HG02970 (cell line): ENCODE data around the gene VWA8.
"Not testable (repeated sequence)": the region's sequence is repeated elsewhere in the genome, so short reads cannot be mapped to it uniquely, and the experiment has no call there.

ENCODE experiments used
- ATAC-seq: cut with Tn5 transposase; IDR thresholded peaks from one replicate; pipeline ENCODE4 v1.9.1; 2021; ENCODE audit warnings: mild to moderate bottlenecking, moderate library complexity, moderate number of reproducible peaks; ENCODE audit not compliant: unreplicated experiment, low FRiP score

VWA8 gene

GRCh38 chr13:41812237-41812636, 148.7 kb downstream of the VWA8 start:
- ATAC-seq, result no peak

- ATAC-seq, result no peak
Measured at GRCh38 chr13:41811588-41812021, 149.3 kb downstream of the VWA8 start.

- ATAC-seq, result no peak
Measured at GRCh38 chr13:41809962-41810361, 150.9 kb downstream of the VWA8 start.

DNA sequence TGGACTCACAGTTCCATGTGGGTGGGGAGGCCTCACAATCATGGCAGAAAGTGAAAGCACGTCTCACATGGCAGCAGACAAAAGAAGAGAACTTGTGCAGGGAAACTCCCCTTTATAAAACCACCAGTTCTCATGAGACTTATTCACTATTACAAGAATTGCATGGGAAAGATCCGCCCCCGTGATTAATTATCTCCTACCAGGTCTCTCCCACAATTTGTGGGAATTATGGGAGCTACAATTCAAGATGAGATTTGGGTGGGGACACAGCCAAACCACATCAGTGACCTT, 157.5 kb downstream of the VWA8 start:
- ATAC-seq, result not testable (repeated sequence)

DNA sequence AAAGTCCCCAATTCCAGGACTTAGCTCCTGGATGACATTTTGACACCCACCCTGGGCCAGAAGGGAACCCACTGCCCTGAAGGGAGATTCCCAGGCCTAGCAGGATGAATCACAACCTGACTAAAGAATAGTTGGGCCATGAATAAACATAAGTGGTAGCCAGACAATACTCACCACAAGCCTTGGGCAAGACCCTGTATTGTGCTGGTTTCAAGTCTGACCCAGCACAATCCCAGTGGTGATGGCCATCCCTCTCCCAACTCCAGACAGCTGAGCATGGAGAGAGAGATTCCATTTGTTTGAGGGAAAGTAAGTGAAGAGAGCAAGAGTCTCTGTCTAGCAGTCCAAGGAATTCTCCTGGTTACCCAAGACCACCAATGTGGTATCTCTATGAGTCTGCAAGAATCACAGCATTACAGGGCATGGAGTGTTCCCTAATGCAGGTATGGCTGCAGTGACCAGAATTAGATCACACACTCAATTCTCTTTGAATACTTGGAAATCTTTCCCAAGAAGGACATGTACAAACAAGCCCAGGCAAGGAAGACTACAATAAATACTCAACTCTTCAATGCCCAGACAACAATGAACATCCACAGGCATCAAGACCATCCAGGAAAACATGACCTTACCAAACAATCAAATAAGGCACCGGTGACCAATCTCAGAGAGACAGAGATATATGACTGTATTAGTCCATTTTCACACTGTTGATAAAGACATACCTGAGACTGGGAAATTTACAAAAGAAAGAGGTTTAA, 158.0 kb downstream of the VWA8 start:
- no peak for ATAC-seq

DNA sequence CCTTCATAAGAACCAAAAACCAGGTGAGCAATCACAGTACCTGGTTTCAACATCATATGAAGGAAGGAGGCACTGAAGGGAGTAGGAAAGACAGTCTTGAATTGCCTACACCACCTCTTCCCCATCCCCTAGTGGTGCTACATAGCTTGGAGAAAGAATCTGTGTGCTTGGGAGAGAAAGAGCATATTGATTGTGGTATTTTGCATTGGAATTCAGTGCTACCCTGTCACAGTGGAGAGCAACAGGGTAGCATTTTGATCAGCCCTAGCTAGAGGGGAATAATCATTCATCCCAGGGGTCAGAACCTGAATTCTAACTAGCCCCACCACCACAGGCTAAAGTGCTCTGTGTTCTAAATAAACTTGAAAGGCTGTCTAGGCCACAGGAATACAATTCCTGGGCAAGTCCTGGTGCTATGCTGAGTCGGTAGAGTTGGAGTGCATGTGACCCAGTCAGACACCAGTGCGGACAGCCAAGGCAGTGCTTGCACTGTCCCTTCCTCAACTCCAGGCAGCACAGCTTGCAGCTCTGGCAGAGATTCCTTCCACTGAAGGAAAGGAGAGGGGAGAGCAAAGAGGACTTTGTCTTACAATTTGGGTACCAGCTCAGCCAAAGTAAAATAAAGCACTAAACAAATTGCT, 158.7 kb downstream of the VWA8 start:
- no peak for ATAC-seq

DNA sequence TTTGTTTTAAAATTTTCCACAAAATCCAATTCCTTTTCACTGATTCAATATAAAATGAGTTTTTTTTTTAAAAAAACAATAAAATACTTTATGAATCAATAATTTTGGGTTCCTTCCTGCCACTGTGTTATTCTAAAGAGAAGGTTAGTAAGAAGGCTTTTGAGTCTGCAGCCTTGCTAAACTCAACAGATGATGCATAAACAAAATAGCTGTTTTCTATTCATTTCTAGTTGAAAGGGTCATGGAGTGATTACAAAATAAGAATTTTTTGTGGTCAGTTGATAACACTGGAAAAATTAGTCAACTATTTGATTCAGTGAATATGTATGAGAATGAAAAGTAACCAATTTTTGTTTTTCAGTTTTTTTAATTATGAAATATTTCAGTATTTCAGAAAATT, 169.9 kb downstream of the VWA8 start:
- ATAC-seq, result no peak

DNA sequence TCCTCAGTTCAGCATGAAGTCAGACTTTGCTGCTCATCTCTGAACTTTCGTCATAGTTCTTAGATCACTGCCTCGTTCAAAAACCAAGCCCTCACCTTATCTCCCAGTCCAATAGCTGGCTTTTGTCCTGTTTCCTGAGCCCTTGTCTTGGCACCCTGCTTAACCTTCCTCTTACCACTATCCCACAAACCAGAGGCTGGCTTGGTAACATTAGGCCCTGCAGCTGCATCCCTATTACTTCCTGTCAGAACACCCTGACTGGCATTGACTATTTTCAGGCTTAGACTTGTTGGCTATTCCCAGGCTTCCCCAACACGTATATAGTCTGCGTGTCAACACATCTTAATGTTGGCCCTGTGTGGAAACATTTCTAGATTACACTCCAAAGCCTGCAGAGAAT, 172.4 kb downstream of the VWA8 start:
- ATAC-seq, result no peak

GRCh38 chr13:41785402-41786172, 175.3 kb downstream of the VWA8 start:
- no peak for ATAC-seq

- ATAC-seq, result no peak
Measured at GRCh38 chr13:41782086-41782485, 178.8 kb downstream of the VWA8 start.

DNA sequence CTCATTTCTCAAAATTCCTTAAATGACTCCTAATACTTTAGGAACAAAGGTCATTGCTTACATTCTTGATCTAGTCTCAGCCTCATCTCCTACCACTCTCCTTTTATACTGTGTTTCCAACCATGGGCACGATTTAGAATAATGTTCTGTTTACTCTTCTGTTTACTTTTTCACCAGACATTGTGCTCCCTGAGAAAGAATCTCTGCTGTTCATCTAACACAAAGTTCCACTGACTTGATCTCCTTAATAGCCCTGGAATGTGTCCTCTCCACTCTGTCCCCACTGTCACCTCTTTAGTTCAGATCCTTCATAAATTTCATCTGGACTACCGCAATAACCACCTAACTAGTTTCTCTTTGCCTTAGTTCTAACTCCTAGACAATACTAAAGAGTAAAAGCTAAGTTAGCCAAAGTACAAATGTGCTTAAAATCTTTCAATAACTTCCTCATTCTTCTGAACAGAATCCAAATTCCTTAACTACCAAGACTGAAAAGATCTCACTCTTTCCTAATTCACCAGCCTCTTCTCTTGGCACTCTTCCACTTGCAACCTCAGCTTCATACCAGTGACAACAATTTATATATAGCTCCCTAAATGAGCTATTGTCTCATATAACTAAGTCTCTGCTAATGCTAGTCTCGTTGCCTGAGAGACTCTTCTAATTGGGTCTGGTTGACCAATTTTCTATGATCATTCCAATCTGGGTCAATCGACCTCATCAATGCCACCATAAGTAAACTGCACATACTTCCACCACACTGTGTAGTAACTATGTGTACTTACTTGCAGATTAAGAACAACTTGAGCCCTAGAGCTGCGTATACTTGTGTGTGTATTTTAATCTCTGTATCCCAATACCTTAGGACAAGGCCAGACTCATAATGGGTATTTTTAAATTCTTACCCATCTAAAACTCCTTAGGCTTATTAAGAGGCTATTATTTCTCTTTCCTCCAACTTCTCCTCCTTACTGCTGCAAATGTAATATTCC, 179.9 kb downstream of the VWA8 start:
- no peak for ATAC-seq

DNA sequence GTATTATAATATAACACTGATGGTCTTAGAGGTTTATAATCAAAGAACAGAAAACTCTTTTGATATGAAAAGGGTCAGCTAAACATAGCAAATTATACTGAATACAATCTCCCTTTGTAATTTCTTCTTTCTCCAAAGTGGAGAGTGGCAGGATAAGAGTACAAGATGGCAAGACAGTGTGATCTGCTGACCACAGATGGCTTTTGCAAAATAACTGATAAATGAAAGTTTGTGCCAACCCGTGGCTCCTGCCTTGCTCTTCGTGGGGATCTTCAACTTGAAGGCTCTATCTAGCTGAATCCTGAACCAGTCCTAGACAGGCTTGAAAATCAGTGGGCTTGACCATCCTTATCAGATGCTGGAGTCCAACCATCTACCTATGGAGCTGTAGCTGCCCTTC, 185.7 kb downstream of the VWA8 start:
- no peak for ATAC-seq

GRCh38 chr13:41774605-41775218, 186.2 kb downstream of the VWA8 start:
- ATAC-seq, result no peak

DNA sequence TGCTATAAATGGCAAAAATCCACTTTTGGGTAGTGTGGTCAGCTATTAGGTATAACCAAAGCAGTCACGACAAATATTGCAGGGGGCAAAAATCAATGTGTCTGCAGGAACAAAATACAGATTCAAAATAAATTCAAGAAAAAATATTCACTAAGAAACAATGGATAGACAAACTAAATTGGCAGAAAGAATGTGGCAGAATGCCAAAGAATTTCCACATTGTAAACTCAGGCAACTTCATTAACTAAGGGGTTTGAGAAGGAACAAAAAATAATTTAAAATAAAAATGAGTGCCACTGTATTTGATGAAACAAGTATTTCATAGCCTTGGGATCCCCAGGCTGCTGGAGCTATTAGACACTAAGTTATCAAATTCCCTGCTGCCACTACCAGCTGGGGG, 193.1 kb downstream of the VWA8 start:
- ATAC-seq, result no peak

- ATAC-seq, result no peak
Measured at GRCh38 chr13:41766439-41766838, 194.5 kb downstream of the VWA8 start.

DNA sequence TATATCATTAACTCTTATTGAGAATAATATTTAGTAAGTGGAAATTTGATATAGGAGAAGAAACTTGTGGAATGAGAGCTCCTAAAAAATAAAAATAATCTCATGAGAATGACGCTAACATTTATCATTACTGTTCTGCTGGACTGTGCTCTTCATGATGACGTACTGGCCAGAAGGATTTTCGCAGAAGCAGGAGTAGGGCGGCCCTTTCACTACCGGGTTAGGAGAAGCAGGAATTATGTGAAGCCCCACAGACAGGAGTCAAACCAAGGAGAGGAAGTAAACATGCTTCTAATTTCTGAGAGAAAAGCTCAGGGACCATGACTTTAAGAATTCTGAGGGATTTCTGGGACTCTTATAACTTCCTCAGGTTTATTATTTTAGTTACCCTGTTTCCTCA, 195.1 kb downstream of the VWA8 start:
- no peak for ATAC-seq

- ATAC-seq, result no peak
Measured at GRCh38 chr13:41765020-41765419, 195.9 kb downstream of the VWA8 start.

GRCh38 chr13:41764558-41764957, 196.4 kb downstream of the VWA8 start:
- no peak for ATAC-seq

GRCh38 chr13:41763782-41764181, 197.1 kb downstream of the VWA8 start:
- ATAC-seq, result no peak

GRCh38 chr13:41762796-41763195, 198.1 kb downstream of the VWA8 start:
- ATAC-seq, result no peak
